ENCODE results near the gene NPW.
A peak's percentile ranks its signal among the peaks of the same experiment; 100 is the strongest.

NPW gene

GRCh38 chr16:2019518-2019920 lies at the start of gene NPW:
NPW (plus strand) TSS chr16:2019785.
- FAIRE-seq (no peak), DNase-seq (ENCODE audit: insufficient read length, low spot score) (no peak)

GRCh38 chr16:1971796-1972489 lies 47.6 kb upstream of the NPW start, which contains the start of gene TBL3:
TBL3 (plus strand) TSS chr16:1972053; CDS start chr16:1972165, 112 bp downstream.
- peak; percentile 99 for FAIRE-seq
- peak; percentile 91 for DNase-seq (ENCODE audit: insufficient read length, low spot score)

- FAIRE-seq (no peak), DNase-seq (ENCODE audit: insufficient read length, low spot score) (no peak)
These were observed 47.1 kb upstream of the NPW start for GRCh38 chr16:1972490-1972877.

GRCh38 chr16:1973461-1974156 lies 46.0 kb upstream of the NPW start:
- DNase-seq (ENCODE audit: insufficient read length, low spot score) (no peak), FAIRE-seq (no peak)

- DNase-seq (ENCODE audit: insufficient read length, low spot score) = no peak
- no peak for FAIRE-seq
These were observed 45.2 kb upstream of the NPW start for GRCh38 chr16:1974157-1975070.

- FAIRE-seq (no peak), DNase-seq (ENCODE audit: insufficient read length, low spot score) (no peak)
These were observed 44.0 kb upstream of the NPW start for GRCh38 chr16:1975432-1976215.

GRCh38 chr16:1976216-1976520 lies 43.4 kb upstream of the NPW start:
- DNase-seq (ENCODE audit: insufficient read length, low spot score) (no peak), FAIRE-seq (no peak)

- FAIRE-seq = no peak
- DNase-seq (ENCODE audit: insufficient read length, low spot score) = no peak
These were observed 42.4 kb upstream of the NPW start for GRCh38 chr16:1976951-1977874.

GRCh38 chr16:1977875-1978268 lies 41.7 kb upstream of the NPW start:
- FAIRE-seq (no peak), DNase-seq (ENCODE audit: insufficient read length, low spot score) (no peak)

GRCh38 chr16:1978476-1979120 lies 41.0 kb upstream of the NPW start:
- no peak for DNase-seq (ENCODE audit: insufficient read length, low spot score)
- FAIRE-seq = no peak

GRCh38 chr16:1979271-1980029 lies 40.1 kb upstream of the NPW start:
- DNase-seq (ENCODE audit: insufficient read length, low spot score) (no peak), FAIRE-seq (no peak)

- FAIRE-seq = no peak
- no peak for DNase-seq (ENCODE audit: insufficient read length, low spot score)
These were observed 39.4 kb upstream of the NPW start for GRCh38 chr16:1980030-1980769.

- DNase-seq (ENCODE audit: insufficient read length, low spot score) = no peak
- FAIRE-seq = no peak
These were observed 38.9 kb upstream of the NPW start for GRCh38 chr16:1980770-1981087.

GRCh38 chr16:1981398-1981836 lies 38.2 kb upstream of the NPW start, which contains the start of gene NOXO1:
NOXO1 (minus strand) TSS chr16:1981469; CDS start chr16:1981179, 290 bp downstream.
- DNase-seq (ENCODE audit: insufficient read length, low spot score) = no peak
- FAIRE-seq = no peak

- DNase-seq (ENCODE audit: insufficient read length, low spot score) (no peak), FAIRE-seq (no peak)
These were observed 37.6 kb upstream of the NPW start for GRCh38 chr16:1982013-1982433.

- no peak for FAIRE-seq
These were observed 36.5 kb upstream of the NPW start for GRCh38 chr16:1982991-1983543.

More at GRCh38 chr16:1982991-1983543, 36.5 kb upstream of the NPW start:
- no peak for DNase-seq (ENCODE audit: insufficient read length, low spot score)

All from HTR-8/SVneo (cell line).